H9 (cell line): ENCODE measurements around the gene SMCO4. TPM values are rescaled to one million over a fixed set of nuclear protein-coding genes. Genes with fewer than 3 reads are reported as not detected.

Experiments used
- DNase-seq: peaks from one replicate; pipeline ENCODE4 v3.0.0-alpha.2; 2017
- H2AFZ ChIP-seq: one replicate; pipeline ENCODE4 v1.6.1; 2013; ENCODE audit warnings: mild to moderate bottlenecking, low read length, control low read depth, moderate library complexity
- H2AK5ac ChIP-seq: 2 replicates; pipeline ENCODE4 v1.6.1; 2013; ENCODE audit warnings: low read length, control low read depth, mixed read lengths; ENCODE audit not compliant: insufficient read length
- H2BK120ac ChIP-seq: one replicate; pipeline ENCODE4 v1.6.1; 2013; ENCODE audit warnings: low read depth, mild to moderate bottlenecking, low read length, control low read depth, inconsistent platforms; ENCODE audit not compliant: poor library complexity, severe bottlenecking
- H2BK12ac ChIP-seq: 2 replicates; pipeline ENCODE4 v1.6.1; 2013; ENCODE audit warnings: low read length, control low read depth, mixed read lengths, low read depth; ENCODE audit not compliant: insufficient read length
- H2BK15ac ChIP-seq: 2 replicates; pipeline ENCODE4 v1.6.1; 2013; ENCODE audit warnings: low read depth, low read length, control low read depth
- H2BK20ac ChIP-seq: one replicate; pipeline ENCODE4 v1.6.1; 2013; ENCODE audit warnings: low read depth, mild to moderate bottlenecking, low read length, control low read depth, inconsistent platforms; ENCODE audit not compliant: poor library complexity, severe bottlenecking
- H2BK5ac ChIP-seq: 2 replicates; pipeline ENCODE4 v1.6.1; 2013; ENCODE audit warnings: low read length, control low read depth, mixed read lengths; ENCODE audit not compliant: insufficient read length
- H3K14ac ChIP-seq: 2 replicates; pipeline ENCODE4 v1.6.1; 2013; ENCODE audit warnings: low read length, control low read depth; ENCODE audit not compliant: insufficient read depth
- H3K18ac ChIP-seq: 2 replicates; pipeline ENCODE4 v1.6.1; 2013; ENCODE audit warnings: low read depth, mild to moderate bottlenecking, mixed read lengths, low read length, control low read depth; ENCODE audit not compliant: insufficient read length
- H3K23ac ChIP-seq: 2 replicates; pipeline ENCODE4 v1.6.1; 2013; ENCODE audit warnings: low read length, control low read depth, mixed read lengths, low read depth; ENCODE audit not compliant: insufficient read length
- H3K23me2 ChIP-seq: 2 replicates; pipeline ENCODE4 v1.6.1; 2013; ENCODE audit warnings: low read depth, mild to moderate bottlenecking, mixed read lengths, low read length, control low read depth; ENCODE audit not compliant: insufficient read length, poor library complexity, severe bottlenecking
- H3K27ac ChIP-seq: 2 replicates; pipeline ENCODE4 v1.5.1; 2013; ENCODE audit warnings: low read length, control low read depth, mixed read lengths, low read depth; ENCODE audit not compliant: insufficient read length
- H3K27me3 ChIP-seq: 2 replicates; pipeline ENCODE4 v1.6.1; 2013; ENCODE audit warnings: low read length, control low read depth, inconsistent platforms; ENCODE audit not compliant: insufficient read depth
- H3K4ac ChIP-seq: 2 replicates; pipeline ENCODE4 v1.6.1; 2013; ENCODE audit warnings: low read depth, mild to moderate bottlenecking, control low read depth, inconsistent platforms, low read length, moderate library complexity
- H3K4me1 ChIP-seq: 2 replicates; pipeline ENCODE4 v1.6.1; 2013; ENCODE audit warnings: low read length, control low read depth, inconsistent platforms; ENCODE audit not compliant: insufficient read depth
- H3K4me2 ChIP-seq: 2 replicates; pipeline ENCODE4 v1.6.1; 2013; ENCODE audit warnings: low read length, control low read depth, mixed read lengths; ENCODE audit not compliant: insufficient read length, insufficient read depth
- H3K56ac ChIP-seq: 2 replicates; pipeline ENCODE4 v1.6.1; 2013; ENCODE audit warnings: low read depth, mild to moderate bottlenecking, mixed read lengths, low read length, control low read depth; ENCODE audit not compliant: insufficient read length
- H3K79me1 ChIP-seq: 2 replicates; pipeline ENCODE4 v1.6.1; 2013; ENCODE audit warnings: low read depth, mild to moderate bottlenecking, moderate library complexity, low read length, control low read depth, inconsistent platforms; ENCODE audit not compliant: insufficient read depth, poor library complexity, severe bottlenecking
- H3K79me2 ChIP-seq: 2 replicates; pipeline ENCODE4 v1.6.1; 2013; ENCODE audit warnings: low read length, control low read depth, inconsistent platforms; ENCODE audit not compliant: insufficient read depth
- H3K9ac ChIP-seq: 2 replicates; pipeline ENCODE4 v1.6.1; 2013; ENCODE audit warnings: low read length, control low read depth, mixed read lengths; ENCODE audit not compliant: insufficient read length; ENCODE audit errors: extremely low read depth
- H3K9me3 ChIP-seq: one replicate; pipeline ENCODE4 v1.6.1; 2013; ENCODE audit warnings: low read depth, low read length, inconsistent platforms; ENCODE audit not compliant: control insufficient read depth
- H3T11ph ChIP-seq: one replicate; pipeline ENCODE4 v1.6.1; 2013; ENCODE audit warnings: mild to moderate bottlenecking, low read length, control low read depth, inconsistent platforms
- H4K20me1 ChIP-seq: one replicate; pipeline ENCODE4 v1.6.1; 2013; ENCODE audit not compliant: control insufficient read depth, insufficient read length, insufficient read depth
- H4K5ac ChIP-seq: 2 replicates; pipeline ENCODE4 v1.6.1; 2013; ENCODE audit warnings: low read depth, mild to moderate bottlenecking, mixed read lengths, low read length, control low read depth; ENCODE audit not compliant: insufficient read length
- H4K8ac ChIP-seq: replicated peaks from 2 replicates; pipeline ENCODE4 v1.6.1; 2013; ENCODE audit warnings: low read length, control low read depth, mixed read lengths, low read depth; ENCODE audit not compliant: insufficient read length
- H4K91ac ChIP-seq: 2 replicates; pipeline ENCODE4 v1.6.1; 2013; ENCODE audit warnings: low read depth, mild to moderate bottlenecking, moderate library complexity, mixed read lengths, low read length, control low read depth; ENCODE audit not compliant: insufficient read length
- H3K27ac Mint-ChIP-seq, 3 experiments: 2 replicates in 2 of 3; 3 replicates in 1 of 3; pipeline ENCODE4 v1.8.0; 2020 to 2021; ENCODE audit warnings: mixed read lengths in 3 of 3, mild to moderate bottlenecking in 1 of 3, moderate library complexity in 1 of 3
- H3K27me3 Mint-ChIP-seq: 2 replicates; pipeline ENCODE4 v1.8.0; 2021; ENCODE audit warnings: low read depth, mild to moderate bottlenecking, moderate library complexity, mixed read lengths
- H3K36me3 Mint-ChIP-seq, 3 experiments: 2 replicates in 2 of 3; 3 replicates in 1 of 3; pipeline ENCODE4 v1.8.0; 2020 to 2021; ENCODE audit warnings: low read depth in 3 of 3, mixed read lengths in 3 of 3; ENCODE audit not compliant: insufficient read depth in 1 of 3
- H3K4me1 Mint-ChIP-seq, 2 experiments: 2 replicates each; pipeline ENCODE4 v1.8.0; 2020; ENCODE audit warnings: mixed read lengths in 2 of 2
- H3K4me3 Mint-ChIP-seq, 2 experiments: 2 replicates in 1 of 2; 3 replicates in 1 of 2; pipeline ENCODE4 v1.8.0; 2020 to 2021; ENCODE audit warnings: mild to moderate bottlenecking in 2 of 2, mixed read lengths in 2 of 2, moderate library complexity in 1 of 2
- H3K9me3 Mint-ChIP-seq, 2 experiments: 2 replicates in 1 of 2; 3 replicates in 1 of 2; pipeline ENCODE4 v1.8.0; 2020; ENCODE audit warnings: mild to moderate bottlenecking in 2 of 2, mixed read lengths in 2 of 2, moderate library complexity in 1 of 2
- WGBS: extraction: QIAGEN DNeasy Blood & Tissue Kit; methylation state at CpG from one replicate; pipeline ENCODE4 v1.1.7; 2013; ENCODE audit warnings: missing lambda C conversion rate, low lambda C conversion rate, mixed read lengths; ENCODE audit not compliant: insufficient read length; ENCODE audit errors: extremely low coverage; 5-methylcytosine and 5-hydroxymethylcytosine counted together
- total RNA-seq: library from RNA; stranded (reverse); gene quantifications from 2 replicates; pipeline ENCODE4 v1.2.1, GENCODE V29; 2021
- TF ChIP-seq, protein P1 (sequence below): fragments of 200-600 bp; sonication (generic); conservative IDR thresholded peaks from 3 replicates; pipeline ENCODE4 v1.8.0; 2021; ENCODE audit warnings: antibody characterized with exemption, mild to moderate bottlenecking

Gene SMCO4
- total RNA-seq, 1 experiment from 2014 or later, result 35.6 TPM

DNA sequence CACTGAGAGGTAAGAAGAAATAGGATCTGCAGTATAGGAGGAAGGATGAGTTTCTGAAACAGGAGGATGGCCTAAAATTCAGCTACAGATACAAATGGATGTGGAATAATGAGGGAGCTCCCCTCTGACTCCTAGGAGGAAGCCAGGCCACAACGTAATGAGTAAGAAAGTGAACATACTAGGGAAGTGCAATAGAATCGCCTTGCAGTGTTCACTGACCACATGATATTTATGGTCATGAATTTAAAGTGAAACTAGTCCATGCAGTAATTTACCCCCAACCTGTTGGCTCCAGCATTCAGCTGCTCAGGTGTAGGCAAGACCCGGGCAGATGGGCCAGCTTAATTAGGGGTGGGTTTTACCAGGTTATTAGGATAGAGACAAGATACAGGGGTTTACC lies 110.9 kb downstream of the SMCO4 start:
- H4K20me1 ChIP-seq, result no peaks in the 10 kb centered on the region
- H3K4me3 Mint-ChIP-seq, result no peak overlapping the region

More for the DNA sequence above, 110.9 kb downstream of the SMCO4 start:
- TF ChIP-seq, protein P1, sequence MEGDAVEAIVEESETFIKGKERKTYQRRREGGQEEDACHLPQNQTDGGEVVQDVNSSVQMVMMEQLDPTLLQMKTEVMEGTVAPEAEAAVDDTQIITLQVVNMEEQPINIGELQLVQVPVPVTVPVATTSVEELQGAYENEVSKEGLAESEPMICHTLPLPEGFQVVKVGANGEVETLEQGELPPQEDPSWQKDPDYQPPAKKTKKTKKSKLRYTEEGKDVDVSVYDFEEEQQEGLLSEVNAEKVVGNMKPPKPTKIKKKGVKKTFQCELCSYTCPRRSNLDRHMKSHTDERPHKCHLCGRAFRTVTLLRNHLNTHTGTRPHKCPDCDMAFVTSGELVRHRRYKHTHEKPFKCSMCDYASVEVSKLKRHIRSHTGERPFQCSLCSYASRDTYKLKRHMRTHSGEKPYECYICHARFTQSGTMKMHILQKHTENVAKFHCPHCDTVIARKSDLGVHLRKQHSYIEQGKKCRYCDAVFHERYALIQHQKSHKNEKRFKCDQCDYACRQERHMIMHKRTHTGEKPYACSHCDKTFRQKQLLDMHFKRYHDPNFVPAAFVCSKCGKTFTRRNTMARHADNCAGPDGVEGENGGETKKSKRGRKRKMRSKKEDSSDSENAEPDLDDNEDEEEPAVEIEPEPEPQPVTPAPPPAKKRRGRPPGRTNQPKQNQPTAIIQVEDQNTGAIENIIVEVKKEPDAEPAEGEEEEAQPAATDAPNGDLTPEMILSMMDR, result no peak
- Mint-ChIP-seq H3K27me3 (no peaks in the 10 kb centered on the region; the same call in 1 of the 2 replicates), H3K36me3 (no peaks in the 10 kb centered on the region), H3K9me3 (peaks cover 0 to 3% of the 10 kb centered on the region in 2 experiments; a peak in 1 of 5 replicates), H3K4me1 (no peaks in the 10 kb centered on the region), H3K27ac (no peak overlapping the region)
- Histone ChIP-seq H2BK15ac (no peak overlapping the region), H3K4ac (no peak overlapping the region), H3K9ac (no peak overlapping the region), H2AFZ (no peak overlapping the region), H2BK5ac (no peak overlapping the region), H3K4me1 (no peaks in the 10 kb centered on the region), H3K56ac (no peak overlapping the region), H4K5ac (no peak overlapping the region), H2BK20ac (no peak overlapping the region), H3K23me2 (no peaks in the 10 kb centered on the region), H3T11ph (no peak overlapping the region), H3K79me1 (no peaks in the 10 kb centered on the region), H2BK12ac (no peak overlapping the region), H4K91ac (no peak overlapping the region), H2AK5ac (no peak overlapping the region), H3K23ac (no peak overlapping the region), H3K27me3 (no peaks in the 10 kb centered on the region), H3K9me3 (no peaks in the 10 kb centered on the region), H3K18ac (no peak overlapping the region), H3K4me2 (no peak overlapping the region), H3K27ac (no peak overlapping the region), H3K14ac (no peak overlapping the region), H2BK120ac (no peak overlapping the region), H3K79me2 (no peaks in the 10 kb centered on the region), H4K8ac (no peak overlapping the region)
- WGBS, result no CpG with 5 or more reads among the region's 3 CpGs
- DNase-seq, result no peak

Other genes with a start within 250 kb of the SMCO4 start
- 0.22 TPM in 1 of 2 replicates, not detected in the other for gene DEUP1, start 212.6 kb downstream of the SMCO4 start, total RNA-seq
- gene CEP295, start 118.3 kb upstream of the SMCO4 start, total RNA-seq, result 15.3 and 17.0 TPM in 2 replicates
- 258 and 272 TPM in 2 replicates for gene TAF1D, start 198.1 kb upstream of the SMCO4 start, total RNA-seq
- gene C11orf54, start 198.3 kb upstream of the SMCO4 start, total RNA-seq, result 16.1 and 18.0 TPM in 2 replicates
- 38.3 and 43.3 TPM in 2 replicates for gene MED17, start 240.9 kb upstream of the SMCO4 start, total RNA-seq